H1 (cell line): ENCODE measurements around the gene LMBR1. TPM values are rescaled to one million over a fixed set of nuclear protein-coding genes. Genes with fewer than 3 reads are reported as not detected.

Source experiments
- CTCF ChIA-PET: fragments of 300-600 bp; sonication (Branson Sonifier 250); formaldehyde crosslinking; loops from one replicate; lab custom pipeline; 2021; ENCODE audit not compliant: partially characterized antibody; lab: Charles Lee
- POLR2A ChIA-PET: fragments of 300-600 bp; sonication (Branson Sonifier 250); formaldehyde crosslinking; loops from one replicate; lab custom pipeline; 2021; ENCODE audit warnings: inconsistent platforms; ENCODE audit not compliant: partially characterized antibody; lab: Charles Lee
- DNase-seq, 2 experiments: peaks; one replicate each; pipeline versions ENCODE4 v3.0.0 to v3.0.0-alpha.2; 2010 to 2022; ENCODE audit warnings: low spot score in 2 of 2, low read depth in 1 of 2, mixed read lengths in 1 of 2
- FAIRE-seq: peaks from 2 replicates; lab custom pipeline; 2011; peaks lifted over from hg19 to GRCh38; lab: Jason Lieb, UNC
- H2AFZ ChIP-seq: 2 replicates; pipeline ENCODE4 v1.8.1; 2012; ENCODE audit warnings: low read length, inconsistent platforms
- H2AK5ac ChIP-seq: 2 replicates; pipeline ENCODE4 v1.6.1; 2013; ENCODE audit warnings: low read depth, low read length
- H2BK120ac ChIP-seq: replicated peaks from 2 replicates; pipeline ENCODE3; 2013; ENCODE audit warnings: low read depth, low read length, inconsistent platforms
- H2BK12ac ChIP-seq: 2 replicates; pipeline ENCODE4 v1.6.1; 2013; ENCODE audit warnings: low read depth, low read length
- H2BK15ac ChIP-seq: 2 replicates; pipeline ENCODE4 v1.6.1; 2013; ENCODE audit warnings: low read length
- H2BK20ac ChIP-seq: 2 replicates; pipeline ENCODE4 v1.6.1; 2013; ENCODE audit warnings: low read length
- H2BK5ac ChIP-seq: 2 replicates; pipeline ENCODE4 v1.6.1; 2013; ENCODE audit warnings: low read depth, low read length
- H3K14ac ChIP-seq: 2 replicates; pipeline ENCODE4 v1.6.1; 2013; ENCODE audit warnings: inconsistent platforms; ENCODE audit not compliant: insufficient read length
- H3K18ac ChIP-seq: 2 replicates; pipeline ENCODE4 v1.6.1; 2013; ENCODE audit warnings: low read length; ENCODE audit errors: extremely low read depth
- H3K23ac ChIP-seq: 2 replicates; pipeline ENCODE4 v1.6.1; 2013; ENCODE audit warnings: inconsistent platforms; ENCODE audit not compliant: insufficient read length
- H3K23me2 ChIP-seq: 2 replicates; pipeline ENCODE4 v1.6.1; 2013; ENCODE audit warnings: low read depth, low read length
- H3K27ac ChIP-seq: 2 replicates; pipeline ENCODE4 v1.6.1; 2011; ENCODE audit warnings: low read depth, low read length, inconsistent platforms
- H3K27me3 ChIP-seq, 4 experiments: replicated peaks in 1 of 4; 1 replicate in 1 of 4; 2 replicates in 3 of 4; pipeline versions ENCODE4 v1.6.1 to v1.8.1; 2011 to 2013; ENCODE audit warnings: low read length in 3 of 4, mild to moderate bottlenecking in 3 of 4, inconsistent platforms in 2 of 4, mixed read lengths in 2 of 4, moderate library complexity in 1 of 4; ENCODE audit not compliant: control insufficient read depth in 3 of 4, insufficient read depth in 3 of 4; ENCODE audit errors: extremely low read depth in 1 of 4
- H3K36me3 ChIP-seq, 4 experiments: 2 replicates each; pipeline versions ENCODE4 v1.6.1 to v1.8.1; 2011 to 2013; ENCODE audit warnings: mild to moderate bottlenecking in 4 of 4, low read length in 3 of 4, moderate library complexity in 2 of 4, control low read depth in 1 of 4, inconsistent platforms in 1 of 4; ENCODE audit not compliant: insufficient read depth in 4 of 4, control insufficient read depth in 2 of 4
- H3K4ac ChIP-seq: replicated peaks from 2 replicates; pipeline ENCODE3; 2013; ENCODE audit warnings: low read length, low read depth, mixed read lengths, inconsistent platforms; ENCODE audit not compliant: insufficient read length
- H3K4me1 ChIP-seq, 4 experiments: replicated peaks in 1 of 4; 1 replicate in 1 of 4; 2 replicates in 3 of 4; pipeline versions ENCODE4 v1.6.1 to v1.8.1; 2011 to 2013; ENCODE audit warnings: low read length in 3 of 4, inconsistent platforms in 2 of 4, mixed read lengths in 1 of 4; ENCODE audit not compliant: insufficient read depth in 4 of 4, control insufficient read depth in 3 of 4
- H3K4me2 ChIP-seq, 2 experiments: 2 replicates each; pipeline versions ENCODE4 v1.6.1 to v1.8.1; 2011 to 2013; ENCODE audit warnings: low read depth in 2 of 2, low read length in 2 of 2, control low read depth in 1 of 2, inconsistent platforms in 1 of 2, mild to moderate bottlenecking in 1 of 2; ENCODE audit not compliant: insufficient read depth in 1 of 2
- H3K4me3 ChIP-seq, 4 experiments: fragments of 200-600, 300-600 bp in 1 of 4; sonication (generic), shearing (Covaris generic), sonication (Bioruptor Twin) in 1 of 4; 2 replicates each; pipeline versions ENCODE4 v1.5.1 to v1.8.1; 2011 to 2016; ENCODE audit warnings: low read length in 4 of 4, low read depth in 3 of 4, control low read depth in 2 of 4, inconsistent platforms in 2 of 4, mild to moderate bottlenecking in 2 of 4, mixed read lengths in 1 of 4, moderate library complexity in 1 of 4; ENCODE audit not compliant: insufficient read depth in 2 of 4; ENCODE audit errors: extremely low read depth in 1 of 4
- H3K56ac ChIP-seq: replicated peaks from 2 replicates; pipeline ENCODE3; 2013; ENCODE audit warnings: low read depth, mild to moderate bottlenecking, mixed read lengths, low read length, inconsistent platforms; ENCODE audit not compliant: insufficient read length
- H3K79me1 ChIP-seq: 2 replicates; pipeline ENCODE4 v1.6.1; 2013; ENCODE audit warnings: low read depth, low read length, control low read depth
- H3K79me2 ChIP-seq, 2 experiments: 2 replicates each; pipeline versions ENCODE4 v1.6.1 to v1.8.1; 2012 to 2013; ENCODE audit warnings: low read length in 2 of 2, mild to moderate bottlenecking in 2 of 2, inconsistent platforms in 1 of 2; ENCODE audit not compliant: insufficient read depth in 2 of 2, control insufficient read depth in 1 of 2
- H3K9ac ChIP-seq, 4 experiments: replicated peaks in 1 of 4; 1 replicate in 1 of 4; 2 replicates in 3 of 4; pipeline versions ENCODE4 v1.6.1 to v1.8.1; 2011 to 2013; ENCODE audit warnings: low read depth in 3 of 4, low read length in 3 of 4, control low read depth in 2 of 4, mild to moderate bottlenecking in 2 of 4, moderate library complexity in 2 of 4, inconsistent platforms in 1 of 4; ENCODE audit errors: extremely low read depth in 1 of 4
- H3K9me3 ChIP-seq, 2 experiments: 2 replicates each; pipeline versions ENCODE4 v1.6.1 to v1.8.1; 2012 to 2013; ENCODE audit warnings: mild to moderate bottlenecking in 2 of 2, moderate library complexity in 2 of 2, control low read depth in 1 of 2, inconsistent platforms in 1 of 2, low read depth in 1 of 2, low read length in 1 of 2, mixed read lengths in 1 of 2; ENCODE audit not compliant: insufficient read depth in 2 of 2
- H4K20me1 ChIP-seq, 2 experiments: replicated peaks in 1 of 2; 2 replicates each; pipeline versions ENCODE3 to v1.8.1; 2011 to 2013; ENCODE audit warnings: inconsistent platforms in 2 of 2, low read length in 2 of 2, mild to moderate bottlenecking in 1 of 2; ENCODE audit not compliant: insufficient read depth in 2 of 2, control insufficient read depth in 1 of 2
- H4K5ac ChIP-seq: 2 replicates; pipeline ENCODE4 v1.6.1; 2013; ENCODE audit warnings: low read length, low read depth, mixed read lengths, inconsistent platforms; ENCODE audit not compliant: insufficient read length
- H4K8ac ChIP-seq: 2 replicates; pipeline ENCODE4 v1.8.0; 2013; ENCODE audit warnings: mild to moderate bottlenecking, moderate library complexity, low read length, inconsistent platforms; ENCODE audit not compliant: insufficient read depth; ENCODE audit errors: extremely low read depth
- H4K91ac ChIP-seq: replicated peaks from 2 replicates; pipeline ENCODE3; 2013; ENCODE audit warnings: low read length, mixed read lengths, inconsistent platforms; ENCODE audit not compliant: insufficient read length
- BRCA1 ChIP-seq: IDR thresholded peaks from 2 replicates; pipeline ENCODE4 v1.6.1; 2012; ENCODE audit warnings: low read depth, low read length, improper control_type of control experiment
- CHD2 ChIP-seq: IDR thresholded peaks from 2 replicates; pipeline ENCODE4 v1.6.1; 2012; ENCODE audit warnings: low read length, improper control_type of control experiment
- E2F6 ChIP-seq: IDR thresholded peaks from 2 replicates; pipeline ENCODE4 v1.6.1; 2012; ENCODE audit warnings: inconsistent platforms
- EGR1 ChIP-seq: IDR thresholded peaks from 2 replicates; pipeline ENCODE4 v1.6.1; 2011; ENCODE audit warnings: low read depth, low read length, borderline replicate concordance
- GTF2F1 ChIP-seq: IDR thresholded peaks from 2 replicates; pipeline ENCODE4 v1.6.1; 2012; ENCODE audit warnings: low read depth, low read length, improper control_type of control experiment, borderline replicate concordance
- HDAC2 ChIP-seq, 2 experiments: fragments of 300-600 bp in 1 of 2; sonication (generic) in 1 of 2; IDR thresholded peaks; 2 replicates each; pipeline ENCODE4 v1.6.1; 2011 to 2012; ENCODE audit warnings: low read depth in 2 of 2, low read length in 2 of 2, mild to moderate bottlenecking in 2 of 2, moderate library complexity in 2 of 2, borderline replicate concordance in 1 of 2, inconsistent platforms in 1 of 2
- JUND ChIP-seq: IDR thresholded peaks from 2 replicates; pipeline ENCODE4 v1.6.1; 2011; ENCODE audit warnings: mild to moderate bottlenecking, improper control_type of control experiment, low read length
- KDM1A ChIP-seq: fragments of 200-600, 300-600 bp; sonication (generic); IDR thresholded peaks from 2 replicates; pipeline ENCODE4 v1.7.1; 2016; ENCODE audit warnings: mild to moderate bottlenecking, low read length, borderline replicate concordance
- SIX5 ChIP-seq: IDR thresholded peaks from 2 replicates; pipeline ENCODE4 v1.6.1; 2011; ENCODE audit warnings: mild to moderate bottlenecking, low read depth, low read length
- SP4 ChIP-seq: IDR thresholded peaks from 2 replicates; pipeline ENCODE4 v1.6.1; 2012; ENCODE audit warnings: low read length, inconsistent platforms
- WGBS, 2 experiments: shearing (Covaris generic) in 1 of 2; methylation state at CpG; one replicate each; pipeline versions ENCODE4 v1.1.6 to v1.1.7; 2013 to 2015; ENCODE audit warnings: low lambda C conversion rate in 2 of 2, mixed read lengths in 2 of 2, inconsistent platforms in 1 of 2, low coverage in 1 of 2, missing lambda C conversion rate in 1 of 2; ENCODE audit not compliant: insufficient replicate concordance in 2 of 2, insufficient coverage in 1 of 2, insufficient read length in 1 of 2; ENCODE audit errors: extremely low coverage in 1 of 2, missing lambda C conversion rate in 1 of 2; 5-methylcytosine and 5-hydroxymethylcytosine counted together
- polyA plus RNA-seq, 7 experiments: library from polyadenylated mRNA; depleted of rRNA in 3 of 7; stranded (reverse) in 5 of 7; unstranded in 2 of 7; fragments of >200 nt in 5 of 7; fragments of 200-250 nt in 2 of 7; gene quantifications; 1 replicate in 5 of 7; 2 replicates in 1 of 7; 4 replicates in 1 of 7; pipeline versions ENCODE4 v1.2.1 to v1.2.3, GENCODE V29; 2011 to 2013; ENCODE audit warnings: missing spikeins in 2 of 7, mixed read lengths in 2 of 7
- total RNA-seq: library from RNA; stranded (reverse); fragmentation: NEBNext Ultra II Directional; extraction: Animal tissue kit (Norgen Biotek cat#: 25700); gene quantifications from 2 replicates; pipeline ENCODE4 v1.2.1, GENCODE V29; 2021
- TF ChIP-seq, protein P1 (sequence below): IDR thresholded peaks from 2 replicates; pipeline ENCODE4 v1.6.1; 2011; ENCODE audit warnings: low read length, improper control_type of control experiment
- TF ChIP-seq, protein P2 (sequence below): IDR thresholded peaks from 2 replicates; pipeline ENCODE4 v1.6.1; 2011; ENCODE audit warnings: low read depth, mild to moderate bottlenecking, low read length; ENCODE audit not compliant: insufficient read depth

LMBR1 gene
- total and polyA plus RNA-seq, 2 of the 8 experiments (the other 6 are each of a cell fraction or from before 2014, with no cell fraction given): 15.1 to 70.4 TPM

DNA sequence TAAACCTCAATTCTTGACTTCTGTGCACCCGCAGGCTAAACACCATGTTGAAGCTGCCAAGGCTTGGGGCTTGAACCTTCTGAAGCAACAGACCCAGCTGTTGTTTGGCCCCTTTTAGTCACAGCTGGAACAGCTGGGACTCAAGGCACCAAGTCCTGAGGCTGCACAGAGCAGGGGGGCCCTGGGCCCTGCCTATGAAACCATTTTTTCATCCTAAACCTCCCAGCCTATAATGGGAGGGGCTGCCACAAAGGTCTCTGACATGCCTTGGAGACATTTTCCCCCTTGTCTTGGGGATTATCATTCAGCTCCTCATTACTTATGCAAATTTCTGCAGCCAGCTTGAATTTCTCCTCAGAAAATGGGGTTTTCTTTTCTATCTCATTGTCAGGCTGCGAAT is 31.8 kb downstream of the LMBR1 start:
- Histone ChIP-seq H3K4me3 (no peak overlapping the region), H3K14ac (no peak overlapping the region), H3K56ac (no peak overlapping the region), H3K23ac (no peak overlapping the region), H3K79me1 (no peaks in the 10 kb centered on the region), H4K91ac (no peak overlapping the region), H2BK12ac (no peak overlapping the region), H2BK120ac (no peak overlapping the region), H4K20me1 (no peaks in the 10 kb centered on the region), H4K8ac (no peak overlapping the region), H2AK5ac (no peak overlapping the region), H3K9ac (no peak overlapping the region), H2BK15ac (no peak overlapping the region), H2AFZ (no peak overlapping the region), H3K27me3 (no peaks in the 10 kb centered on the region), H3K36me3 (peaks cover 0 to 30% (median 9%) of the 10 kb centered on the region in 4 experiments; a peak in 4 of 8 replicates), H3K4me1 (peaks cover 0 to 3% (median under 1%) of the 10 kb centered on the region in 4 experiments; a peak in 1 of 7 replicates), H2BK20ac (no peak overlapping the region), H3K18ac (no peak overlapping the region), H3K27ac (no peak overlapping the region), H3K4ac (no peak overlapping the region), H3K4me2 (no peak overlapping the region), H2BK5ac (no peak overlapping the region), H3K9me3 (peaks cover 21 to 29% of the 10 kb centered on the region in 2 experiments), H4K5ac (no peak overlapping the region), H3K79me2 (peaks cover 0 to 75% of the 10 kb centered on the region in 2 experiments; a peak in 3 of 4 replicates), H3K23me2 (no peaks in the 10 kb centered on the region)
- WGBS, 2 experiments: 86% methylated on average over 2 of the region's 2 CpGs; no CpG with 5 or more reads in 1 of the 2 experiments
- POLR2A ChIA-PET: no interaction called here
- DNase-seq (no peak), FAIRE-seq (no peak)
- CTCF ChIA-PET: interaction anchor here (1.3 kb wide), 1 partner anchor 40 kb away, joined by 3 read pairs; no protein-coding TSS in a partner anchor
- TF ChIP-seq, protein P1, sequence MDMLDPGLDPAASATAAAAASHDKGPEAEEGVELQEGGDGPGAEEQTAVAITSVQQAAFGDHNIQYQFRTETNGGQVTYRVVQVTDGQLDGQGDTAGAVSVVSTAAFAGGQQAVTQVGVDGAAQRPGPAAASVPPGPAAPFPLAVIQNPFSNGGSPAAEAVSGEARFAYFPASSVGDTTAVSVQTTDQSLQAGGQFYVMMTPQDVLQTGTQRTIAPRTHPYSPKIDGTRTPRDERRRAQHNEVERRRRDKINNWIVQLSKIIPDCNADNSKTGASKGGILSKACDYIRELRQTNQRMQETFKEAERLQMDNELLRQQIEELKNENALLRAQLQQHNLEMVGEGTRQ: no peak
- TF ChIP-seq JUND (no peak), SIX5 (no peak), KDM1A (no peak), HDAC2 (IDR thresholded peaks at IDR 0.05; ENCODE audit: borderline replicate concordance in 1 of 2, low read depth in 2 of 2, low read length in 2 of 2) (no peak), GTF2F1 (no peak), E2F6 (no peak), EGR1 (no peak), BRCA1 (no peak), SP4 (no peak), CHD2 (no peak)
- TF ChIP-seq, protein P2, sequence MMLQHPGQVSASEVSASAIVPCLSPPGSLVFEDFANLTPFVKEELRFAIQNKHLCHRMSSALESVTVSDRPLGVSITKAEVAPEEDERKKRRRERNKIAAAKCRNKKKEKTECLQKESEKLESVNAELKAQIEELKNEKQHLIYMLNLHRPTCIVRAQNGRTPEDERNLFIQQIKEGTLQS: no peak
